SKM-1 (cell line): ENCODE results near the gene CPEB2.
A peak's percentile ranks its signal among the peaks of the same experiment; 100 is the strongest.
"Not testable (repeated sequence)": the region's sequence is repeated elsewhere in the genome, so short reads cannot be mapped to it uniquely, and the experiment has no call there.

Experiments used
- DNase-seq: peaks from one replicate; lab custom pipeline; 2025; ENCODE audit not compliant: unreplicated experiment; lab: John Stamatoyannopoulos, UW

The CPEB2 gene

DNA sequence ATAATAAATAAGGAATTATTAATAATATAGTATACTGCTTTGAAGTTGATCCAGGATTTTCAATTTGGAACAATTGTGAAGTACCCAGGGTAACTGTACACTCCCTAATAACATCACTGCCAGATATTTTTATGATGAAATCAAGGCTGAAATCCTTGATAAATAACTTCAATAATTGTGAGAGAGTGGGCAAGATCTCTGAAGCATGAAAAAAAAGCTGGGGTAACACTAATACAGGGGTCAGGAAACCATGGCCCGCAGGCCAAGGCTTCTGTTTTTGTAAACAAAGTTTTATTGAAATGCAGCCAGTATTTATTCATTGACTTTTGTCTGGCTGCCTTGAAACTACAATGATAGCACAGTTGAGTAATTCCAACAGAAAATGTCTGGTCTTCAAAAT is 41.6 kb downstream of the CPEB2 start:
- no peak for DNase-seq

DNA sequence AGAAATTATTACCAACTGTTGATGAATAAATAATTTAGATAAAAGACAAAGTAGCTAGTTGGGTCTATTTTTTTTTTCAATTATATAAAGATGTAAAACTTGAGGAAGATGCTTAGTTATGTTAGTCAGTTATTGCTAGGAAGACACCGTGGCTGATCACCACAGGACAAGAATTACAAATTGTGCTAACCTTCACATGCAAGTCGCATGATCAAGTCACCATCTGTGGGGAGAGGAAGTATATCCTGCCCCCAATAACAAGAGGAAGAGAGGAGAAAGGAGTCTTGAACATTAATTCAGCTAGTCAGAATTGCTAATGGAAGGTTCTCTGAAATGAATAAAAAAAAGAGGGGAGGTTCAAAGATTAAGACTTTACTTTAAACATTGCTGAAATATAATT is 52.3 kb downstream of the CPEB2 start:
- DNase-seq, result no peak

DNA sequence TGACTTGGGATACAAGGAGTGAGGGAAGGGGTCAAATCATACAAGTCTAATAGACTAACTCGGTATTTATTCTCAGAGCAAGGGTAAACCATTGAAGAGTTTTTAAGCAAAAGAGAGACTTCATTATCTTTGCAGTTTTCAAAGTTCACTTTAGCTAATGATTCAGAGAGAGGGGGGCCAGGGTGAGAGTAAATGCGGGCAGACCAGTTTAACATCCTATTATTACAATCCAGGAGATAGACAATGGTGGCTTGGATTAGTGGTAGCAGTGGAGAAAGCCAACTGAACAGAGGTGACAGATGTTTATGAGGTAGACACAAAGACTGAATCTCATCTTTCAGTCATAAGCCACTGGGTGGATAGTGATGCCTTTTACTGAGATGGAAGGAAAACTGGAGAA is 57.9 kb downstream of the CPEB2 start:
- DNase-seq, result no peak

DNA sequence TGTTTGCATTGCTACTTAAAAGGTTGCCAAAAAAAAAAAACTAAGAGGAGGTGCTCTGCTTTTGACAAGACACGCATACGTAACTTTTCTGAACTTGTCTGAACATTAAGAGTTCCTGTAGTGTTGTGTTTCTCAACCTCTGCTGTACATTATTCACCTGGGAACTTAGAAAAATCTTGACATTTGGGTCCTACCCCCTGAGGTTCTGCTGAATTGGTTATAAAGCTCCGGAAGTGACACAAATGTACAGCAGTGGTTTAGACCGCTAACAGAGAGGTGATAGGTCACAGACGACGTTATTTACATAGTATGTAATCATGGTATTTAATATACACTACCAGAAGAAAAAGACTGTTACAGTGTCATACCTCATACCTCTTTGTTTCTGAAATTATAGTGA is 61.1 kb downstream of the CPEB2 start:
- DNase-seq, result no peak

DNA sequence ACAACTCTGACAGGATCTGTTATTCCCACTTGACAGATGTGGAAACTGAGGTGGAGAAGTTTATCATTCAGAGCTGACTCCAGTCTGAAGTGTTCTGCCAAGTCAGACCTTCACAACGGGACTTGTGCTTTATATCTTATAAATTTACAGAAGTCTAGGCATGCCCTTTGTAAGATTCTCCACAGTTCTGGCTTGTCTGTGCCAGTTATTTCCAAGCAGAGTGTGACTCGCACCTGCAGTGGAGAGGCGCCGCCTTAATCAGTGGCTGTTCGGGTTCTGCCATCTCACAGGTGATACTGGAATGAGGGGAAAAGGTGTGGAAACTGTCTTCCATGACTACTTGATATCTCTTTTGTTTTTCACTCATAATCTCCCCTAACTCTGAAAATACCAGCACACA is 63.2 kb downstream of the CPEB2 start:
- no peak for DNase-seq

DNA sequence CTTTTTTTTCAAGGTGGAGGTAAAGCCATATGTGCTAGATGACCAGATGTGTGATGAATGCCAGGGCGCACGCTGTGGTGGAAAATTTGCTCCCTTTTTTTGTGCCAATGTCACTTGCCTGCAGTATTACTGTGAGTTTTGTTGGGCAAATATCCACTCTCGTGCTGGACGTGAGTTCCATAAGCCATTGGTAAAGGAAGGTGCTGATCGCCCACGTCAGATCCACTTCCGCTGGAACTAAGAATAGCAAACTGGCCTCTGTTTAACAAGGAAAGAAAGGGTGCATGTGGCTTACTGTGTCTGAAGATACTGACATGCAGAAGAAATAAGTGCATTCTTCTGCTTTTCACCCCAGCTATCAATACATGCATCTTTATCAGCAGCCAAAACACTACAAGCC is 63.9 kb downstream of the CPEB2 start:
- no peak for DNase-seq

DNA sequence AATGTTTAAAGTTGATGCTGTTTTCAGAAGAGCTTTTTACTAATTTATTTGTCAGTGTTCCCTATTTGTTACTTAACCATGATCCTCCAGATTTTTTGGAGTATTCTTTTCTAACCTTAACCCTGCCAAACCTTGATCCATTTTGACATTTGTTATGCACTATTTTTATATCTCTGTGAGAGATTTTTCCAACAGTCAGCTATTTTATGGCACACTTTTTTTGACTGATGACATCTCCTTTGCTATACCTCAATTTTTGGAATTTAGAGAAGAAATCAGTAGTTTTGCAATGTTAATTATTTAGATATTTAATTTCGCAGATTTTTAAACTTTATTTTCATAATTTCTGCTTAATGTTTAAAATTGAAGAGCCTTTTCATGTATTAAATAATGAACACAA is 66.0 kb downstream of the CPEB2 start:
- DNase-seq, result no peak

DNA sequence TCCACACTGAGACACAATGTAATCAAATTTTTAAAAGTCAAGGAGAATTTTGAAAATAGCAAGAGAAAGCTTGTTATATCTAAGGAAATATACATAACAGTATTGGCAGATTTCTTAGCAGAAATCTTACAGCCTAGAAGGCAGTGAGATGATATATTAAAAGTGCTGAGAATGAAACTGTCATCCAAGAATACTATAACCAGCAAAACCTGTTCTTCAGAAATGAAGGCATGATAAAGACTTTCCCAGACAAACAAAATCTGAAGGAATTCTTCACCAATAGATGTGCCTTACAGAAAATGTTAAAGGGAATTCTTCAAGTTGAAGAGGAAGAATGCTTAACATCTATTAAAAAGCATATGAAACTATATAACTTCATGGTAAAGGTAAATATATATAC is 73.6 kb downstream of the CPEB2 start:
- DNase-seq, result no peak

DNA sequence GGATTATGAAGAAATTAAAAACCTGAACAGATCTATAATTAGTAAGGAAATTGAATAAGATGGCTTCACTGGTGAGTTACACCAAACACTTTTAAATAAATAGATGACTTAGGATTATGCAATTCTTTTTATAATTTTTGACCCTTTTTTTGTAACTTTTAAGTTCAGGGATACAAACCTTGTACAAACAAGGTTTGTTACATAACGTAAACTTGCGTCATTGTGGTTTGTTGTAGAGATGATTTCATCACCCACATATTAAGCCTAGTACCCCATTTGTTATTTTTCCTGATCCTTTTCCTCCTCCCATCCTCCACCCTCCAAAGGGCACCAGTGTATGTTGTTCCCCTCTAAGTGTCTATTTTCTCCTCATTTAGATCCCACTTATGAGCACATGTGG is 75.7 kb downstream of the CPEB2 start:
- peak; percentile 45 for DNase-seq

DNA sequence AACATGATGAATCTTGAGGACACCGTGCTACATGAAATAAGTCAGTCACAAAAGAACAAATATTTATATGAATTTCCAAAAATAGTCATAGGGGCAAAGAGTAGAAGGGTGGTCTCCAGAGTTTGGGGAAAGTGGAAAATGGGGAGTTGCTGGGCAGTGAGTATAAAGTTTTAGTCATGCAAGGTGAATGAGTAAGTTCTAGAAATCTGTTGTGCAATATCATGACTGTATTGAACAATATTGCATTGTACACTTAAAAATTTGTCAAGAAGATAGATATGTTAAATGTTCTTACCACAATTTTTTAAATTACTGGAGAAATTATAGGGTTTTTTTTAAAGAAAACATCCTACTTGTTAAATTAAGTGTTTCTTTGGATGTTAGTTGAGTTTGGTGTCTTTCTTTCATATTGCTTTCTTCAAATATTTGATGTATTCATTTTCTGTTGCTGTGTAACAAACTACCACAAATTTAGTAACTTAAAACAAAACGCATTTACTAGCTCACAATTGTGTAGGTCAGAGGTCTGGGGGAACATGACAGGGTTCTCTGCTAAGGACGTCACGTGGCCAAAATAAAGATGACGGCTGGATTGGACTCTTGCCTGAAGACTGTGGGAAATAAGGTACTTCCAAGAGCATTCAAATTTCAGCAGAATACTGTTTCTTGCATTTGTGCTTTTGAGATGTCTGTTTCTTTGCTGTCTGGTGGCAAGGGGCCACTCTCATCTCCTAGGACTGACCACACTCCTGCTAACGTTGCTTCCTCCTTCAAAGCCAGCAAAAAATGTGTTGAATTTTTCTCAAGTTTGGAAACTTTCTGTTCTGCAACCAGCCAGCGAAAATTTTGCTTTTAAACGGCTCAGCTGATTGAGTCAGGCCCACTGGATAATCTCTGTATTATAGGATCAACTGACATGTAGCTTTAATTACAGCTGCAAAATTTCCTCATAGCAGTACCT is 76.7 kb downstream of the CPEB2 start:
- no peak for DNase-seq

DNA sequence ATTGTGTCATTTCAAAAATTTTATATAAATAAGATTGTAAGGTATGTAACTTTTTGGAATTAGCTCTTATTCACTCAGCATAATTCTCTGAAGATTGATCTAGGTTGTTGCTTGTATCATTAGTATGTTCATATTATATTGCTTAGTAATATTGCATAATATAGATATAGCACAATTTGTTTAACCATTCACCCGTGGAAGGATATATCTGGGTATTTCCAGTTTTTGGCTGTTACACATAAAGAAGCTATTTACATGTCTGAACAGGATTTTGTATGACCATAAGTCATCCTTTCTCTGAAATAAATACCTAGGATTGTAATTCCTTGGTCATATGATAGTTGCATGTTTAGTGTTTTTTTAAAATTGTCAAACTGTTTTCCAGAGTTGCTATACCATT is 82.5 kb downstream of the CPEB2 start:
- DNase-seq, result no peak

DNA sequence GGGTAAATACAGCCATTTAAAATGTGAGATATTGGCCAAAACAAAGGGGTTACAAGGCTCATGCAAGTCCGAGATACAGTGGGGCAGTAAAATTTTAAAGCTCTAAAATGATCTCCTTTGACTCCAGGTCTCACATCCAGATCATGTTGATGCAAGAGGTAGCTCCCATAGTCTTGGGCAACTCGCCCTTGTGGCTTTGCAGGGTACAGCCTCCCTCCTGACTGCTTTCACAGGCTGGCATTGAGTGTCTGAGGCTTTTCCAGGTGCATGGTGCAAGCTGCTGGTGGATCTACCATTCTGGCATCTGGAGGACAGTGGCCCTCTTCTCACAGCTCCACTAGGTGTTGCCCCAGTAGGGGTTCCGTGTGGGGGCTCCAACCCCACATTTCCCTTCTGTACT is 83.5 kb downstream of the CPEB2 start:
- DNase-seq, result not testable (repeated sequence)

DNA sequence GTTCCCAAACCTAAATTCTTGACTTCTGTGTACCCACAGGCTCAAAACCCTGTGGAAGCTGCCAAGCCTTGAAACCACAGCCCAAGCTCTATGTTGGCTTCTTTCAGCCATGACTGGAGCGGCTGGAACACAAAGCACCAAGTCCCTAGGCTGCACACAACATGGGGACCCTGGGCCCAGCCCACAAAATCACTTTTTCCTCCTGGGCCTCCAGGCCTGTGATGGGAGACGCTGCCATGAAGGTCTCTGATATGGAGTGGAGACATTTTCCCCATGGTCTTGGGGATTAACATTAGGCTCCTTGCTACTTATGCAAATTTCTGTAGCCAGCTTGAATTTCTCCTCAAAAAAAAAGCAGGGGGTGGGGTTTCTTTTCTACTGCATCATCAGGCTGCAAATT is 84.0 kb downstream of the CPEB2 start:
- not testable (repeated sequence) for DNase-seq

DNA sequence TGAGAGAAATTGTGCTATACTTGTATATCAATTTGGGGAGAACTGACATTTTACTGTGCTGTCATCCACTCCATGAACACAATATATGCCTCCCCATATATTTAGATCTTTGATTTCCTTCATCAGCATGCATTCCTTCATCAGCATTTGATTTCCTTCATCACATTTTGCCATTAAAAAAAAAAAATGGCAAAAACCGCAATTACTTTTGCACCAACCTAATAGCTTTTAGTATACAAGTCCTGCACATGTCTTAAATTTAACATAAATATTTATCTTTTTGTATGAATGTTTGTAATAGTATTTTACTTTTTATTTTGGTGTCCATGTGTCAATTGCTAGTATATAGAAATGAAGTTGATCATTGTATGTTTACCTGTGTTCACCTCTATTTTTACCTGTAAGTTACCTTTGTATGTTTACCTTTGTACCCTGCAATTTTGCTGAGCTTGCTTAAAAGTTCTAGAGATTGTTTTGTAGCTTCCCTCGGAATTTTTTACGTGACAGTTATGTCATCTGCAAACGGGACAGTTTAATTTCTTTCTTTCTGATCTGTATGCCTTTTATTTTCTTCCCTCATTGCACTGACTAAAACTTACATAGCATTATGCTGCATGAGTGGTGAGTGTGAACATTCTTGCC is 86.2 kb downstream of the CPEB2 start:
- DNase-seq, result no peak

DNA sequence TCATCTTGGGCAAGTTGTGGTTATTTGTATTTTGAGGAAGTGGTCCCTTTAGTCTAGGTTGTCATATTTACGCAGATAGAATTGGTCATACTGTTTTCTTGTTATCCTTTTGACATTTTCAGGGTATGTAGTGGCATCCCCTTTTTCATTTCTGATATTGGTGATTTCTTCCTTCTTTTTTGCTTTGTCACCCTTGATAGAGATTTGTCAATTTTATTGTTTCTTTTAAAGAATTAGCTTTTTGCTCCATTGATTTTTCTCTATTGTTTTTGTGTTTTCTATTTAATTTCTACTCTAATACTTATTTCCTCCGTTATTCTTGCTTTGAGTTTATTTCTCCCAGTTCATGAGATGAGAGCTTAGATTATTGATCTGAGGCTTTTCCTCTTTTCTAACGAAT is 87.7 kb downstream of the CPEB2 start:
- no peak for DNase-seq

DNA sequence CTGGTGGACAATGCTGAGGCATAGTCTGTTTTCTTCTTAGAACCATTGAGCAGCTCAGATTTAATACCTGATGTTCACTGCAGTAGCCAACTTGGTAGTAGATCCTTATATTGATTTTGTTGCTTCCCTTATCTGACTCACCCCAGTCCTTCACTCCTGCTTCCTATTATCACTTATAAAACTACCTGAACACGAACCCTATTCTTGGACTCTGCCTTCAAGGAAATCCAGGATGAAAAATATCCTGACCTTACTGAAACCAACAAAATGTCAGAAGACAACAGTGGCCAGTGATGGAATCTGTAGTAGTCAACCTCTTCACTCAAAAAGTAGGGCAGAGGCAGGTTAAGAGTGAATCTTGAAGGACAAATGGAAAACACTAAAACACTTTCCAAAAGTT is 98.1 kb downstream of the CPEB2 start:
- no peak for DNase-seq

DNA sequence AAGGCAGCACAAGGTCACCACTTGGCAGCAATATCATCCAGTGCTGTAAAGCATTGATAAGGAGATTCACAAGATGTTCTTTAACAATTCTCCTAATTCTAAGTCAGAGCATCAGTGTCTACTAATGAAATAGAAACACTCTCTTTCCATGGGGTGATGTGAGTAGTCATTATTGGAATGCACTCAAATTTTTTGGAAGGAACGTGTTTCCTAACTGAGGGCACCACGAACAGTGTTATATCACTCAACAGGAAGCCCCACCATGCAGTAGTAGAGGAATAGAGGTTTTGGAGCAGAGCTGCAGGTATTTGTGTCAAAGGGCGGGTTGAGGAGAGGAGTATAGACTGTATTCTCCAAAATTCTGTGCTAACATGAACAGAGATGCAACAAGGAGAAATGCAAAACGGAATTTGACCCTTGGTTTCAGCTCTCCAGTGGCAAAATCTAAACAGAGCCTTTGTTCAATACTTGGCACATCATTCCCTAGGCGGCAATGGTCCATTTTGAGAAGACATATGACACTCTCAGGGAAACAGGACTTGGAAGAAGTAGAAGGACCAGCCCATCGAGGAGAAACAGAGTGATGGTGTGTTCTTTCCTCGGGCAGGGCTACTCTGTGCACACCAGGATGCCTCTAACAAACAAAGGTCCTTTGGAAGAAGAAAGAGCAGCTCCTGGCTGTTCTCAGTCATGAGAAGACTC is 98.9 kb downstream of the CPEB2 start:
- no peak for DNase-seq

DNA sequence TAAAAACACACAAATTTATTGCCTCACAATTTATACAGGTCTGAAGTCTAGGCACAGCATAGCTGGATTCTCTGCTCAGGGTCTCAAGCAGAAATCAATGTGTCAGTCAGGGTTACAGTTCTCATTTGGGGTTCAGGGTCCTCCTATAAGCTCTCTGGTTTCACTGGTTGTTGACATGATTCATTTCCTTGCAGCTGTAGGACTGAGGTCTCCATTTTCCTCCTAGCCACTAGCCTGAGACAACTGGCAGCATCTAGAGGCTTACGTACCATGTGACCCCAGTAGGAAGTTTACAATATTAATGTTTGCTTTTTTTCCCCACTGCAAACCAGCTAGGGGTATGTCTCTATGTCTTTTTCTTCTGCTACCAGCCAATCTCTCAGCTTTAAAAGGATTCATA is 102.5 kb downstream of the CPEB2 start:
- DNase-seq, result no peak

DNA sequence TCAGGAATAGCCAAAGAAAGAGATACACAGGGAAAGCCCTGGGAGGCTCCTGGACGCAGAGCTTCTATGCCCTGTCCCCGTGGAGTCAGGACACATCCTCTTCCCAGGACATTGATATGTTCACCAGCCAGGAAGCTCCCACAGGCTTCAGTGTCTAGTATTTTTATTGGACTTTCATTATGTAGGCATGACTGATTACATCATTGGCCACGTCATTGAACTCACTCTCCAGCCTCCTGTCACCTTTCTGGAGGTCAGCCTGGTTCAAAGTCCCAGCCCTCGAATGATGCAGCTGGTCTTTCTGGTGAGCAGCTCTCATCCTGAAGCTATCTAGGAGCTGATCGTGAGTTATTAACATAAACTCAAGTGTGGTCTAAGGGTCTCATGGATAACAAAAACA is 104.1 kb downstream of the CPEB2 start:
- DNase-seq, result no peak

DNA sequence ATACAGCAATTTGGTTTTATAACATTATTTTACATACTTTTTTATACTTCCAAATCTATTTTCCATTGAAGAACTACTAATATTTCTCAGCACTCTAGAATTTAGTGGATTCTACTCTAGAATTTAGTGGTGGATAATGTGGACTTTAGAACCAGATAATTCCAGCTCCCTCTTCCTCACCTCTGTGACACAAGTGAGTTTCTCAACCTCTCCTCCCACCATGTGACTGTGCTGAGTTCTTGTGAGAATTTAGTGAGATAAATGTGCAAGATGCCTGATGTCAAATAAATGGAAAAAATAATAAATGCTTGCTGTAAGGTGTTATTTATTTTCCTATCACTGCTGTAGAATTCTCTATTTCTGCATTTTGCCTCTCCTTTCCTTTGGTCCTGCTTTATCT is 107.3 kb downstream of the CPEB2 start:
- DNase-seq, result no peak

DNA sequence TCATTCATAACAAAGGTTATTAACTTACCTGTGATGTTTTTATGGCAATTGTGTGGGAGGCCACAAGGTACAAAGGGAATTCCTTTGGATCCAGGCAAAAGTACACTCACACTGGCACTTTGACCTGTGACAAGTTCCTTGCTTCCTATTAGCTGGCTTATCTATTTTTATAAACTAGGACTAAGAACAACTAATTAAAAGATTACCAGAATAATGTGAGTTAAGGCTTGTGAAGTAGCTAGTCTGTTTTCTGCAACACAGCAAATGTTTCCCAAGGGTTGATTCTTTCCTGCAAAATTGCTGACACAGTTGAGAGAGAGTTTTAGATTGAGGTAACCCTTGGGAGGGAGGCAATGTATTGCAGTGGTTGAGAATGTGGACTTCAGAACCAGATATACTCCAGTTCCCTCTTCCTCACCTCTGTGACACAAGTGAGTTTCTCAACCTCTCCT is 107.9 kb downstream of the CPEB2 start:
- DNase-seq, result no peak

DNA sequence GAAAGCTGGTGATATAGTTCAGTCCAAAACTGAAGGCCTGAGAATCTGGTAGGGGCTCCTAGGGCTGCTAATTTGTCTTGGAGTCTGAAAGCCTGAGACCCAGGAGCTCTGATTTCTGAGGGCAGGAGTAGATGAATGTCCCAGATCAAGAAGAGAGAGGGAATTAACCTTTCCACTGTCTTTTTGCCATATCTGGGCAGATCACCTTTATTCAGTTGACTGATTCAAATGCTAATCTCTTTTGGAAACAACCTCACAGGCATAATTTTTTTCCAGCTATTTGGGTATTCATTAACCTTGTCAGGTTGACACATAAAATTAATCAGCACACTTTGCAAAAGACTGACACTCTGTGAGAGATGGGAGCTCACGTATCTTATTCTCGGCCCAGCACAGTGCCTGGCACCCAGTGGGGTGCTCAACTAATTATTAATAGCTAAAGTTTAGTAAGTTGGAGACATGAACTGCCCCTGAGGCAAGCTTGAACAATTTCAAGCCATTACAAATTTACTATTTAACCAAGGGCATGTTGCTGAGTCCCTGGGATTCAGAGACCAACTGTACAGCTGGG is 114.3 kb downstream of the CPEB2 start:
- no peak for DNase-seq
